H1 (cell line): ENCODE data around the gene ARHGAP32. TPM values are rescaled to one million over a fixed set of nuclear protein-coding genes. Genes with fewer than 3 reads are reported as not detected.

ENCODE experiments used
- polyA plus RNA-seq, 7 experiments: library from polyadenylated mRNA; depleted of rRNA in 3 of 7; stranded (reverse) in 5 of 7; unstranded in 2 of 7; fragments of >200 nt in 5 of 7; fragments of 200-250 nt in 2 of 7; gene quantifications; 1 replicate in 5 of 7; 2 replicates in 1 of 7; 4 replicates in 1 of 7; pipeline versions ENCODE4 v1.2.1 to v1.2.3, GENCODE V29; 2011 to 2013; ENCODE audit warnings: missing spikeins in 2 of 7, mixed read lengths in 2 of 7
- total RNA-seq: library from RNA; stranded (reverse); fragmentation: NEBNext Ultra II Directional; extraction: Animal tissue kit (Norgen Biotek cat#: 25700); gene quantifications from 2 replicates; pipeline ENCODE4 v1.2.1, GENCODE V29; 2021
- TF ChIP-seq, protein P1 (sequence below): fragments of 300-600 bp; sonication (generic); IDR thresholded peaks from 2 replicates; pipeline ENCODE4 v1.7.1; 2012; ENCODE audit warnings: low read length, moderate library complexity, mild to moderate bottlenecking, inconsistent platforms; ENCODE audit not compliant: insufficient replicate concordance

ARHGAP32 gene
- total and polyA plus RNA-seq, 2 of the 8 experiments (the other 6 are each of a cell fraction or from before 2014, with no cell fraction given), result 13.7 to 30.0 TPM

DNA sequence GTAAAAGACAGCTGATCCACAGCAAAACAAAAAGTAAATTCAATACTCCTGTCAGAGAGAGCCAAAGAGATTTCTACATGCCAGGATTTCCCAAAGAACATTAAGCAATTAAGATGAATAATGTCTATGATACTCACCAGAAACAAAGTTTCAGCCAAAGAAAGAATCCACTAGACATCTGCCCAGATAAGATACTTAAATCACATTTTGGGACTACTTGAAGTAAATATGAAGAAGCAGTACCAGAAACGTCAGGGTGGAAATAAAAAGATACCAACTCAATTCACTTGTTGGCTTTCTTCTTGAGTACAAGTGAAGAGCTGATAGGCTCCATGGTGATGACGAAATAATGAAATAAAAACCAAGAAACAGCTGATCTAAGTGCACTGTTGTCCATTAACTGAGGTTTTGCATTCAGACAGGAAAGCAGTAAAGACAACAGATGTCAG is 31.6 kb upstream of the ARHGAP32 start (continued):
- TF ChIP-seq, protein P1, sequence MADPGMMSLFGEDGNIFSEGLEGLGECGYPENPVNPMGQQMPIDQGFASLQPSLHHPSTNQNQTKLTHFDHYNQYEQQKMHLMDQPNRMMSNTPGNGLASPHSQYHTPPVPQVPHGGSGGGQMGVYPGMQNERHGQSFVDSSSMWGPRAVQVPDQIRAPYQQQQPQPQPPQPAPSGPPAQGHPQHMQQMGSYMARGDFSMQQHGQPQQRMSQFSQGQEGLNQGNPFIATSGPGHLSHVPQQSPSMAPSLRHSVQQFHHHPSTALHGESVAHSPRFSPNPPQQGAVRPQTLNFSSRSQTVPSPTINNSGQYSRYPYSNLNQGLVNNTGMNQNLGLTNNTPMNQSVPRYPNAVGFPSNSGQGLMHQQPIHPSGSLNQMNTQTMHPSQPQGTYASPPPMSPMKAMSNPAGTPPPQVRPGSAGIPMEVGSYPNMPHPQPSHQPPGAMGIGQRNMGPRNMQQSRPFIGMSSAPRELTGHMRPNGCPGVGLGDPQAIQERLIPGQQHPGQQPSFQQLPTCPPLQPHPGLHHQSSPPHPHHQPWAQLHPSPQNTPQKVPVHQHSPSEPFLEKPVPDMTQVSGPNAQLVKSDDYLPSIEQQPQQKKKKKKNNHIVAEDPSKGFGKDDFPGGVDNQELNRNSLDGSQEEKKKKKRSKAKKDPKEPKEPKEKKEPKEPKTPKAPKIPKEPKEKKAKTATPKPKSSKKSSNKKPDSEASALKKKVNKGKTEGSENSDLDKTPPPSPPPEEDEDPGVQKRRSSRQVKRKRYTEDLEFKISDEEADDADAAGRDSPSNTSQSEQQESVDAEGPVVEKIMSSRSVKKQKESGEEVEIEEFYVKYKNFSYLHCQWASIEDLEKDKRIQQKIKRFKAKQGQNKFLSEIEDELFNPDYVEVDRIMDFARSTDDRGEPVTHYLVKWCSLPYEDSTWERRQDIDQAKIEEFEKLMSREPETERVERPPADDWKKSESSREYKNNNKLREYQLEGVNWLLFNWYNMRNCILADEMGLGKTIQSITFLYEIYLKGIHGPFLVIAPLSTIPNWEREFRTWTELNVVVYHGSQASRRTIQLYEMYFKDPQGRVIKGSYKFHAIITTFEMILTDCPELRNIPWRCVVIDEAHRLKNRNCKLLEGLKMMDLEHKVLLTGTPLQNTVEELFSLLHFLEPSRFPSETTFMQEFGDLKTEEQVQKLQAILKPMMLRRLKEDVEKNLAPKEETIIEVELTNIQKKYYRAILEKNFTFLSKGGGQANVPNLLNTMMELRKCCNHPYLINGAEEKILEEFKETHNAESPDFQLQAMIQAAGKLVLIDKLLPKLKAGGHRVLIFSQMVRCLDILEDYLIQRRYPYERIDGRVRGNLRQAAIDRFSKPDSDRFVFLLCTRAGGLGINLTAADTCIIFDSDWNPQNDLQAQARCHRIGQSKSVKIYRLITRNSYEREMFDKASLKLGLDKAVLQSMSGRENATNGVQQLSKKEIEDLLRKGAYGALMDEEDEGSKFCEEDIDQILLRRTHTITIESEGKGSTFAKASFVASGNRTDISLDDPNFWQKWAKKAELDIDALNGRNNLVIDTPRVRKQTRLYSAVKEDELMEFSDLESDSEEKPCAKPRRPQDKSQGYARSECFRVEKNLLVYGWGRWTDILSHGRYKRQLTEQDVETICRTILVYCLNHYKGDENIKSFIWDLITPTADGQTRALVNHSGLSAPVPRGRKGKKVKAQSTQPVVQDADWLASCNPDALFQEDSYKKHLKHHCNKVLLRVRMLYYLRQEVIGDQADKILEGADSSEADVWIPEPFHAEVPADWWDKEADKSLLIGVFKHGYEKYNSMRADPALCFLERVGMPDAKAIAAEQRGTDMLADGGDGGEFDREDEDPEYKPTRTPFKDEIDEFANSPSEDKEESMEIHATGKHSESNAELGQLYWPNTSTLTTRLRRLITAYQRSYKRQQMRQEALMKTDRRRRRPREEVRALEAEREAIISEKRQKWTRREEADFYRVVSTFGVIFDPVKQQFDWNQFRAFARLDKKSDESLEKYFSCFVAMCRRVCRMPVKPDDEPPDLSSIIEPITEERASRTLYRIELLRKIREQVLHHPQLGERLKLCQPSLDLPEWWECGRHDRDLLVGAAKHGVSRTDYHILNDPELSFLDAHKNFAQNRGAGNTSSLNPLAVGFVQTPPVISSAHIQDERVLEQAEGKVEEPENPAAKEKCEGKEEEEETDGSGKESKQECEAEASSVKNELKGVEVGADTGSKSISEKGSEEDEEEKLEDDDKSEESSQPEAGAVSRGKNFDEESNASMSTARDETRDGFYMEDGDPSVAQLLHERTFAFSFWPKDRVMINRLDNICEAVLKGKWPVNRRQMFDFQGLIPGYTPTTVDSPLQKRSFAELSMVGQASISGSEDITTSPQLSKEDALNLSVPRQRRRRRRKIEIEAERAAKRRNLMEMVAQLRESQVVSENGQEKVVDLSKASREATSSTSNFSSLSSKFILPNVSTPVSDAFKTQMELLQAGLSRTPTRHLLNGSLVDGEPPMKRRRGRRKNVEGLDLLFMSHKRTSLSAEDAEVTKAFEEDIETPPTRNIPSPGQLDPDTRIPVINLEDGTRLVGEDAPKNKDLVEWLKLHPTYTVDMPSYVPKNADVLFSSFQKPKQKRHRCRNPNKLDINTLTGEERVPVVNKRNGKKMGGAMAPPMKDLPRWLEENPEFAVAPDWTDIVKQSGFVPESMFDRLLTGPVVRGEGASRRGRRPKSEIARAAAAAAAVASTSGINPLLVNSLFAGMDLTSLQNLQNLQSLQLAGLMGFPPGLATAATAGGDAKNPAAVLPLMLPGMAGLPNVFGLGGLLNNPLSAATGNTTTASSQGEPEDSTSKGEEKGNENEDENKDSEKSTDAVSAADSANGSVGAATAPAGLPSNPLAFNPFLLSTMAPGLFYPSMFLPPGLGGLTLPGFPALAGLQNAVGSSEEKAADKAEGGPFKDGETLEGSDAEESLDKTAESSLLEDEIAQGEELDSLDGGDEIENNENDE, result no peak
